ENCODE measurements around the gene CCDC70. TPM values are rescaled to one million over a fixed set of nuclear protein-coding genes. Genes with fewer than 3 reads are reported as not detected.

CCDC70 gene
- total RNA-seq, 1 donor from 2014 or later: not detected

DNA sequence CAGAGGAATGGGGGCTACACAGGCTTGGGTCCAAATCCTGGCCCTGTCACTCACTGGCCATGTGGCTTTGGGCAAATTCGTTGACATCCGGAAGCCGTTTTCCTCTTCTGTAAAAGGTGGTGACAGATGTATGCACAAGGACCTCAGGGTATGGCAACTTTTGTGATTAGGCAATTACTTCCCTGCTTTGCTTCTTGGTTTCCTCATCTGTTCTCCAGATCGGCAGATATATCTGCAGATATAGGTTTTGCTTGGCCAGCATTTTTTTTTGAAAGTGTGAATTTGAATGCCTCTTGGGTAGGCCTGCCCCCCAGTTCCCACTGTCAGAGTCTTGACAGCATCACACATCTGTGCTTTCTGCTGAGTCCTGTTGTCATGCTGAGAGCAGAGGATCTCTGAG, 34.5 kb upstream of the CCDC70 start:
- Mint-ChIP-seq H3K9me3 (ENCODE audit: unreplicated experiment) (no peaks in the 10 kb centered on the region), H3K27me3 (ENCODE audit: low read depth, unreplicated experiment) (peaks cover 50% of the 10 kb centered on the region), H3K36me3 (ENCODE audit: low read depth, unreplicated experiment) (no peaks in the 10 kb centered on the region), H3K4me1 (ENCODE audit: low read depth, unreplicated experiment) (peaks cover 8% of the 10 kb centered on the region), H3K4me3 (ENCODE audit: unreplicated experiment) (no peak overlapping the region), H3K27ac (ENCODE audit: unreplicated experiment) (no peak overlapping the region)
- no peak overlapping the region for H2AFZ ChIP-seq (ENCODE audit: low read depth, low read length)
- H4K20me1 ChIP-seq (ENCODE audit: insufficient read depth, low read length): no peaks in the 10 kb centered on the region
- H3K79me2 ChIP-seq (ENCODE audit: insufficient read depth, low read length): no peaks in the 10 kb centered on the region
- no peak for FAIRE-seq
- H3K4me1 ChIP-seq (ENCODE audit: insufficient read depth, low read length): no peaks in the 10 kb centered on the region
- no peak overlapping the region for H3K9ac ChIP-seq (ENCODE audit: low read length)
- no peak overlapping the region for H3K27ac ChIP-seq (ENCODE audit: low read depth, low read length)
- no peak for DNase-seq (ENCODE audit: low read depth)
- no peak overlapping the region for H3K4me3 ChIP-seq (ENCODE audit: insufficient read depth, low read depth, low read length)
- H3K4me2 ChIP-seq (ENCODE audit: low read length): no peak overlapping the region
- peaks cover 29% of the 10 kb centered on the region for H3K27me3 ChIP-seq (ENCODE audit: insufficient read depth, low read length)
- TF ChIP-seq, protein P1, sequence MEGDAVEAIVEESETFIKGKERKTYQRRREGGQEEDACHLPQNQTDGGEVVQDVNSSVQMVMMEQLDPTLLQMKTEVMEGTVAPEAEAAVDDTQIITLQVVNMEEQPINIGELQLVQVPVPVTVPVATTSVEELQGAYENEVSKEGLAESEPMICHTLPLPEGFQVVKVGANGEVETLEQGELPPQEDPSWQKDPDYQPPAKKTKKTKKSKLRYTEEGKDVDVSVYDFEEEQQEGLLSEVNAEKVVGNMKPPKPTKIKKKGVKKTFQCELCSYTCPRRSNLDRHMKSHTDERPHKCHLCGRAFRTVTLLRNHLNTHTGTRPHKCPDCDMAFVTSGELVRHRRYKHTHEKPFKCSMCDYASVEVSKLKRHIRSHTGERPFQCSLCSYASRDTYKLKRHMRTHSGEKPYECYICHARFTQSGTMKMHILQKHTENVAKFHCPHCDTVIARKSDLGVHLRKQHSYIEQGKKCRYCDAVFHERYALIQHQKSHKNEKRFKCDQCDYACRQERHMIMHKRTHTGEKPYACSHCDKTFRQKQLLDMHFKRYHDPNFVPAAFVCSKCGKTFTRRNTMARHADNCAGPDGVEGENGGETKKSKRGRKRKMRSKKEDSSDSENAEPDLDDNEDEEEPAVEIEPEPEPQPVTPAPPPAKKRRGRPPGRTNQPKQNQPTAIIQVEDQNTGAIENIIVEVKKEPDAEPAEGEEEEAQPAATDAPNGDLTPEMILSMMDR (IDR thresholded peaks at IDR 0.05; ENCODE audit: insufficient read depth, low read depth, low read length): no peak
- no peak for TF ChIP-seq EZH2 (IDR thresholded peaks at IDR 0.05; ENCODE audit: insufficient read depth, low read length)
- H3K9me3 ChIP-seq (ENCODE audit: insufficient read depth, low read depth, low read length): no peaks in the 10 kb centered on the region
- H3K36me3 ChIP-seq (ENCODE audit: insufficient read depth, low read length): no peaks in the 10 kb centered on the region

DNA sequence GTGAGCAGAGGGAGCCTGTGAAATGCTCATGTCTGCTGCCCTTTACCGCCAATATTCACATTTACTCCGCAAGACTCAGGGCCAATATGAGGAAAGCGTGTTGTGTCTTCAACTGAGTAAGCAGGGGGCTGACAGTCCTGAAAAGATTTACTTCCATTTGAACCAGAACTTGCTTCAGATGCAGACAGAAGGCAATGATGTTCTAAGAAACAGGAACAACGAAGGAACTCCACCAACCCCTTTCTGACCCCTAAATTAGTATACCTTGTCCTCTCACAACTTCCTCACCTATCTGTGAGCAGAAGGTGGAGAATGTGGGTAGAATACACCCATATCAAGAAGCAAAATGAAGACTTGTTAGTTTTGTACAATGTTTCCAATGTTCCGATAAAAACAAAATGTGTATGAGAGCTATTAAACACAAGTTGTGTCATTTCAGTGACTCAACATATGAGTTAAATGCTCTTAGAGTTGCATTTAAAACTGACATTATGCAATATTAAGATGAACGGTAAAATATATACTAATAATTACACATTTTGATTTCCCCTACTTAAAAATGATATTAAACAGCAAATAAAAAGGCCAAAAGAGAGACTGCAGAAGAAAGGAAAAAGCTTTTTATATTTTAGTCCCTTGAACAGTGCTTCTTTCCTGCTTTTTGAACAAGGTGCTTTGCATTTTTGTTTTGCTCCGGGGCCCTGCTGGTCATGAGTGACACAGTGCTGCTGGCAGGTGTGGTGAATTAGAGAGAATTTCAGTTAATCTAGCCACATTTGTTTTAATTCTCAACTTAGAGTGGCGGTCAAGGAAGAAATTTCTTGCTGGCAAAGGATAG, 32.8 kb upstream of the CCDC70 start:
- Histone ChIP-seq H3K9ac (ENCODE audit: low read length) (no peak overlapping the region), H3K36me3 (ENCODE audit: insufficient read depth, low read length) (no peaks in the 10 kb centered on the region), H4K20me1 (ENCODE audit: insufficient read depth, low read length) (no peaks in the 10 kb centered on the region), H3K4me2 (ENCODE audit: low read length) (no peak overlapping the region), H3K9me3 (ENCODE audit: insufficient read depth, low read depth, low read length) (no peaks in the 10 kb centered on the region), H2AFZ (ENCODE audit: low read depth, low read length) (no peak overlapping the region), H3K27me3 (ENCODE audit: insufficient read depth, low read length) (peaks cover 36% of the 10 kb centered on the region), H3K4me1 (ENCODE audit: insufficient read depth, low read length) (no peaks in the 10 kb centered on the region), H3K4me3 (ENCODE audit: insufficient read depth, low read depth, low read length) (no peak overlapping the region), H3K27ac (ENCODE audit: low read depth, low read length) (no peak overlapping the region), H3K79me2 (ENCODE audit: insufficient read depth, low read length) (no peaks in the 10 kb centered on the region)
- peaks cover 59% of the 10 kb centered on the region for H3K27me3 Mint-ChIP-seq (ENCODE audit: low read depth, unreplicated experiment)
- H3K27ac Mint-ChIP-seq (ENCODE audit: unreplicated experiment): no peak overlapping the region
- H3K36me3 Mint-ChIP-seq (ENCODE audit: low read depth, unreplicated experiment): no peaks in the 10 kb centered on the region
- DNase-seq (ENCODE audit: low read depth) (no peak), FAIRE-seq (no peak)
- TF ChIP-seq EZH2 (IDR thresholded peaks at IDR 0.05; ENCODE audit: insufficient read depth, low read length): no peak
- TF ChIP-seq, protein P1 (IDR thresholded peaks at IDR 0.05; ENCODE audit: insufficient read depth, low read depth, low read length): no peak
- H3K4me1 Mint-ChIP-seq (ENCODE audit: low read depth, unreplicated experiment): peaks cover 4% of the 10 kb centered on the region
- H3K4me3 Mint-ChIP-seq (ENCODE audit: unreplicated experiment): no peak overlapping the region
- H3K9me3 Mint-ChIP-seq (ENCODE audit: unreplicated experiment): no peaks in the 10 kb centered on the region

DNA sequence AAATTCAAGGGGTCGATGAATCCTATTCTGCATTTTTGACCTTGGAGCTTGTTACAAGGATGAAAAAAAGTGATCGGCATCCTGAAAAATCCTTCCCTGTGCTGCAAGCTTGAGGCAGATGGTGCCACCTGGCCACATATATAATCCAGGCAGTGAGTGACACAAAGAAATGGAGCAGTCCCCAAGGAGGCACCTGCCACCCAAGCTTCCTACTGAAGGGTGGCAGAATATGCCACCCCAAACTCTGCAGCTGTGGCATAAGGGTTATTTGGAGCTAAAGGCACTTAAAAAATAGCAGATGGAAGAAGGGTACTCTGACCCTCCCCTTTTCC, 32.2 kb upstream of the CCDC70 start:
- H3K4me1 ChIP-seq (ENCODE audit: insufficient read depth, low read length): no peaks in the 10 kb centered on the region
- no peaks in the 10 kb centered on the region for H4K20me1 ChIP-seq (ENCODE audit: insufficient read depth, low read length)
- no peaks in the 10 kb centered on the region for H3K79me2 ChIP-seq (ENCODE audit: insufficient read depth, low read length)
- H3K4me3 ChIP-seq (ENCODE audit: insufficient read depth, low read depth, low read length): no peak overlapping the region
- TF ChIP-seq, protein P1 (IDR thresholded peaks at IDR 0.05; ENCODE audit: insufficient read depth, low read depth, low read length): no peak
- no peak for TF ChIP-seq EZH2 (IDR thresholded peaks at IDR 0.05; ENCODE audit: insufficient read depth, low read length)
- H3K27ac Mint-ChIP-seq (ENCODE audit: unreplicated experiment): no peak overlapping the region
- no peak overlapping the region for H2AFZ ChIP-seq (ENCODE audit: low read depth, low read length)
- FAIRE-seq (no peak), DNase-seq (ENCODE audit: low read depth) (no peak)
- H3K9me3 ChIP-seq (ENCODE audit: insufficient read depth, low read depth, low read length): no peaks in the 10 kb centered on the region
- peaks cover 3% of the 10 kb centered on the region for H3K4me1 Mint-ChIP-seq (ENCODE audit: low read depth, unreplicated experiment)
- no peak overlapping the region for H3K9ac ChIP-seq (ENCODE audit: low read length)
- no peaks in the 10 kb centered on the region for H3K9me3 Mint-ChIP-seq (ENCODE audit: unreplicated experiment)
- no peaks in the 10 kb centered on the region for H3K36me3 ChIP-seq (ENCODE audit: insufficient read depth, low read length)
- H3K36me3 Mint-ChIP-seq (ENCODE audit: low read depth, unreplicated experiment): no peaks in the 10 kb centered on the region
- no peak overlapping the region for H3K4me2 ChIP-seq (ENCODE audit: low read length)
- no peak overlapping the region for H3K27ac ChIP-seq (ENCODE audit: low read depth, low read length)
- H3K27me3 ChIP-seq (ENCODE audit: insufficient read depth, low read length): peaks cover 36% of the 10 kb centered on the region
- no peak overlapping the region for H3K4me3 Mint-ChIP-seq (ENCODE audit: unreplicated experiment)
- H3K27me3 Mint-ChIP-seq (ENCODE audit: low read depth, unreplicated experiment): peaks cover 64% of the 10 kb centered on the region

All from astrocyte (in vitro differentiated cells and primary cell).